Measurements from ENCODE around the gene RFTN1. TPM values are rescaled to one million over a fixed set of nuclear protein-coding genes. Genes with fewer than 3 reads are reported as not detected.

The RFTN1 gene
- total and polyA plus RNA-seq, 4 donors, result 4.4 to 20.4 (median 11.9) TPM

- H3K27ac ChIP-seq (ENCODE audit: low read depth in 1 of 2, low read length in 2 of 2), result no peak overlapping the region
These were observed 128.3 kb downstream of the RFTN1 start for GRCh38 chr3:16385151-16385550.

GRCh38 chr3:16383864-16384263 lies 129.6 kb downstream of the RFTN1 start:
- TF ChIP-seq EGR1 (IDR thresholded peaks at IDR 0.05; ENCODE audit: low read depth in 2 of 2), result no peak
- TF ChIP-seq MAX (IDR thresholded peaks at IDR 0.05), result no peak
- no peak for TF ChIP-seq ZBTB33 (IDR thresholded peaks at IDR 0.05)
- no peak for TF ChIP-seq HNF4G (IDR thresholded peaks at IDR 0.05)
- TF ChIP-seq FOXA2 (IDR thresholded peaks at IDR 0.05), result no peak
- TF ChIP-seq RXRA (IDR thresholded peaks at IDR 0.05), result no peak
- TF ChIP-seq REST (IDR thresholded peaks at IDR 0.05), result no peak
- TF ChIP-seq SP1 (IDR thresholded peaks at IDR 0.05), result no peak
- TF ChIP-seq FOXA1 (IDR thresholded peaks at IDR 0.05), result no peak
- TF ChIP-seq RAD21 (IDR thresholded peaks at IDR 0.05), result no peak
- no peak for TF ChIP-seq HNF4A (conservative IDR thresholded peaks at IDR 0.05)
- Histone ChIP-seq H3K36me3 (ENCODE audit: control insufficient read depth in 4 of 4, insufficient read depth in 3 of 4, low read depth in 1 of 4, low read length in 3 of 4) (peaks cover 0 to 4% (median 0%) of the 10 kb centered on the region in 4 donors), H3K27ac (ENCODE audit: low read depth in 1 of 2, low read length in 2 of 2) (no peak overlapping the region), H3K9ac (ENCODE audit: low read depth in 1 of 2, low read length in 2 of 2) (no peak overlapping the region), H3K4me3 (ENCODE audit: low read depth in 1 of 3, low read length in 3 of 3) (no peak overlapping the region), H3K4me1 (ENCODE audit: control insufficient read depth in 4 of 4, insufficient read depth in 4 of 4, low read length in 3 of 4) (no peaks in the 10 kb centered on the region), H3K27me3 (ENCODE audit: control insufficient read depth in 4 of 4, insufficient read depth in 4 of 4, low read length in 3 of 4) (no peaks in the 10 kb centered on the region), H3K9me3 (ENCODE audit: control insufficient read depth in 4 of 4, low read length in 3 of 4) (no peaks in the 10 kb centered on the region)
- no peak for DNase-seq (ENCODE audit: low spot score)
- 99% methylated on average over 1 of the region's 1 CpG for WGBS

More at GRCh38 chr3:16385151-16385550, 128.3 kb downstream of the RFTN1 start:
- WGBS, result 87% methylated on average over 5 of the region's 5 CpGs
- Histone ChIP-seq H3K36me3 (ENCODE audit: control insufficient read depth in 4 of 4, insufficient read depth in 3 of 4, low read depth in 1 of 4, low read length in 3 of 4) (peaks cover 0 to 5% (median 0%) of the 10 kb centered on the region in 4 donors), H3K9me3 (ENCODE audit: control insufficient read depth in 4 of 4, low read length in 3 of 4) (no peaks in the 10 kb centered on the region), H3K9ac (ENCODE audit: low read depth in 1 of 2, low read length in 2 of 2) (no peak overlapping the region), H3K4me3 (ENCODE audit: low read depth in 1 of 3, low read length in 3 of 3) (no peak overlapping the region), H3K27me3 (ENCODE audit: control insufficient read depth in 4 of 4, insufficient read depth in 4 of 4, low read length in 3 of 4) (no peaks in the 10 kb centered on the region), H3K4me1 (ENCODE audit: control insufficient read depth in 4 of 4, insufficient read depth in 4 of 4, low read length in 3 of 4) (no peaks in the 10 kb centered on the region)
- no peak for DNase-seq (ENCODE audit: low spot score)
- TF ChIP-seq YY1 (IDR thresholded peaks at IDR 0.05) (no peak), HNF4G (IDR thresholded peaks at IDR 0.05) (no peak)

DNA sequence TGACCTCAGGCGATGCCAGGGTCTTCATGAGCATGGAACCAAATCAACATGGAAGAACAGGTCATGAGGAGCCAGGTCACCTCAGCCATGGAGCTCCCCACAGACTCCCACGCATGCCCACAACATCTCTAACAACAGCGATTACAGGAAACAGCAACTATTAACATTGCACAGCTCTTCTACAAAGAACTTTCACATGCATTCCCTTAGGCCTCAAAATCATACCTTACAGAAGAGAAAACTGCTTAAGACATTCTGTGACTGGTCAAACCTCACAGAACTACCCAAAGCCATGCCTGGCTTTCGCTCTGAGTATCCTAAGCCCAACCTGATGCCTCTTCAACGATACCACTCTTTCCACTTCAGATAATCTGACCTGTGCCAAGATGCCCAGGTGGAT lies 130.7 kb downstream of the RFTN1 start:
- Histone ChIP-seq H3K4me3 (ENCODE audit: low read depth in 1 of 3, low read length in 3 of 3) (no peak overlapping the region), H3K9ac (ENCODE audit: low read depth in 1 of 2, low read length in 2 of 2) (no peak overlapping the region), H3K27me3 (ENCODE audit: control insufficient read depth in 4 of 4, insufficient read depth in 4 of 4, low read length in 3 of 4) (no peaks in the 10 kb centered on the region), H3K9me3 (ENCODE audit: control insufficient read depth in 4 of 4, low read length in 3 of 4) (no peaks in the 10 kb centered on the region), H3K27ac (ENCODE audit: low read depth in 1 of 2, low read length in 2 of 2) (no peak overlapping the region), H3K4me1 (ENCODE audit: control insufficient read depth in 4 of 4, insufficient read depth in 4 of 4, low read length in 3 of 4) (no peaks in the 10 kb centered on the region), H3K36me3 (ENCODE audit: control insufficient read depth in 4 of 4, insufficient read depth in 3 of 4, low read depth in 1 of 4, low read length in 3 of 4) (peaks cover 0 to 4% (median under 1%) of the 10 kb centered on the region in 4 donors)
- 95% methylated on average over 5 of the region's 5 CpGs for WGBS
- DNase-seq (ENCODE audit: low spot score), result no peak
- no peak for TF ChIP-seq YY1 (IDR thresholded peaks at IDR 0.05)
- no peak for TF ChIP-seq HNF4A (conservative IDR thresholded peaks at IDR 0.05)
- no peak for TF ChIP-seq REST (IDR thresholded peaks at IDR 0.05)
- TF ChIP-seq FOXA1 (IDR thresholded peaks at IDR 0.05), result no peak
- TF ChIP-seq TAF1 (conservative IDR thresholded peaks at IDR 0.05), result no peak
- TF ChIP-seq RXRA (IDR thresholded peaks at IDR 0.05), result no peak
- no peak for TF ChIP-seq NR2F2 (IDR thresholded peaks at IDR 0.05)
- no peak for TF ChIP-seq MAX (IDR thresholded peaks at IDR 0.05)
- TF ChIP-seq EGR1 (IDR thresholded peaks at IDR 0.05; ENCODE audit: low read depth in 2 of 2), result no peak
- no peak for TF ChIP-seq CTCF (IDR thresholded peaks at IDR 0.05; ENCODE audit: low read depth, low read length, missing input control)
- TF ChIP-seq FOXA2 (IDR thresholded peaks at IDR 0.05), result no peak
- TF ChIP-seq, protein P1, sequence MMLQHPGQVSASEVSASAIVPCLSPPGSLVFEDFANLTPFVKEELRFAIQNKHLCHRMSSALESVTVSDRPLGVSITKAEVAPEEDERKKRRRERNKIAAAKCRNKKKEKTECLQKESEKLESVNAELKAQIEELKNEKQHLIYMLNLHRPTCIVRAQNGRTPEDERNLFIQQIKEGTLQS (IDR thresholded peaks at IDR 0.05), result no peak

Measured in liver (tissue), 9 donors.